GM21529 (cell line): ENCODE data around the gene EML2.

Experiments
- ATAC-seq: cut with Tn5 transposase; IDR thresholded peaks from one replicate; pipeline ENCODE4 v1.9.1; 2021; ENCODE audit not compliant: unreplicated experiment

EML2 gene

GRCh38 chr19:45590300-45591003 is 48.7 kb downstream of the EML2 start:
- ATAC-seq = no peak

GRCh38 chr19:45589768-45590167 is 49.4 kb downstream of the EML2 start:
- ATAC-seq = no peak

GRCh38 chr19:45587873-45588272 is 51.3 kb downstream of the EML2 start:
- ATAC-seq = no peak

DNA sequence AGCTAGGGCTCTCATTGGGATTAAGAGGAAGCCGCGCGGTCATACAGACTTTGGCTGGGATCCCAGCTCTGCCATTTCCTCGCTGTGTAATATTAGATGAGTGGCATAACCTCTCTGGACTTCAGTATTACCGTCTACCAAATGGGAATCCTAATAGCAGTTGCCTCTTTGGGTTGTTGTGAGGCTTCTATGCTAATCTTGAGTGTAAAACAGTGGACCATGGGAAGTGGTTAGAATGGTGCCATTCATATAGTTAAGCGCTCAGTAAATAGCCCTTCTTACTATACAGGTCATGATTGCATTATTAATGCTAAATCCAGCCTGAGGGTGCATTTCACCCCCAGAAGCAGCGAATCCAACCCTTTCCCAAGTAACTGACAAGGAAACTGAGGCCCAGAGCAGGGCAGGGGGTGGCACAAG is 54.0 kb downstream of the EML2 start:
- no peak for ATAC-seq

- ATAC-seq = peak; percentile 87
These were observed 54.7 kb downstream of the EML2 start, which contains the start of gene OPA3 for GRCh38 chr19:45584332-45585157. Gene OPA3 (minus strand): TSS chr19:45584802. CDS start chr19:45584764, 38 bp downstream.

- ATAC-seq = no peak
These were observed 57.6 kb downstream of the EML2 start for GRCh38 chr19:45581576-45581975.

DNA sequence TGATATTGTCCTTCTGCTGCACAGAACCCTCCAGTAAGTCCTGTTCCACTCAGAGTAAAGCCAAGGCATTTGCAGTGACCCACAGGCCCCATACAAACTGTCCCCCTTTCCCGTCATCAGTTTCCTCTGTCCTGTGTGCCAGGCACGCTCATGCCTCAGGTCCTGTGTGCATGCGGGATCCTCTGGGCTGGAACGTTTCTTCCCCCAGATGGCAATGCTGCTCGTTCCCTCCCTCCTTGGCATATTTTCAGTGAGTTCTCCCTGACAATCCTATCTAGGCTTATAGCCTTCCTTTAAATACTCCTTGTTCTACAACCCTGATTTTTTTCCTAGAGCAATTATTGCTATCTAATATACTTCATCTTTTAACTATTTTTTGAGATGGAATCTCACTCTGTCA is 60.3 kb downstream of the EML2 start:
- ATAC-seq = no peak

- ATAC-seq = no peak
These were observed 61.9 kb downstream of the EML2 start for GRCh38 chr19:45577111-45577905.

DNA sequence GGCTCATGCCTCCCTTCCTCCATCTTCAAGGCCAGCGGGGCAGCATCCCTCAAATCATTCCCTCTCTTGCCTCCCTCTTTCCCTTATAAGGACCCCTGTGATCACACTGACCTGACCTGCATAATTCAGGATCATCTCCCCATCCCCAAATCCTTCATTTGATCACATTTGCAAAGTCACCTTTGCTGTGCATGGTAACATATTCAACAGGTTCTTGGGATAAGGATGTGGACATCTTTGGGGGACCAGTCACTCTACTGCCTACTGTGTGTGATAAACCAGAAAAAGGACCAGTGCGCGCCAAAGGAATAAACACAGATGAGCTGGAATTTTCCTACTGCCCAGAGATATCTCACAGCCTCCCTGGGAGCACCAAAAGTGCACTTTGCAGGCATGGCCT is 62.5 kb downstream of the EML2 start:
- ATAC-seq = no peak

DNA sequence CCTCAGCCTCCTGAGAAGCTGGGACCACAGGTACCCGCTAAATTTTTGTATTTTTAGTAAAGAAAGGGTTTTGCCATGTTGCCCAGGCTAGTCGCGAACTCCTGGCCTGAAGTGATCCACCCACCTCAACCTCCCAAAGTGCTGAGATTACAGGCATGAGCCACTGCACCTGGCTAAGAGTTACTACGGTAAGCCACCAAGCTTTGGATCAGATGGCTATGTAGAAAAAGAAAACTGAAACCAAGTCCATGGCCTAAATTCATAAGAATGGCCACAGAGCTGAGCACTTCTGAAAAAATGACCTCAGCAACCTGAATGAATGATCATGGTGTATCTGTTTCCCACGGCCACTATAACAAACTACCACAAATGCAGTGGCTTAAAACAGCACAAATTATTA is 64.0 kb downstream of the EML2 start:
- no peak for ATAC-seq

DNA sequence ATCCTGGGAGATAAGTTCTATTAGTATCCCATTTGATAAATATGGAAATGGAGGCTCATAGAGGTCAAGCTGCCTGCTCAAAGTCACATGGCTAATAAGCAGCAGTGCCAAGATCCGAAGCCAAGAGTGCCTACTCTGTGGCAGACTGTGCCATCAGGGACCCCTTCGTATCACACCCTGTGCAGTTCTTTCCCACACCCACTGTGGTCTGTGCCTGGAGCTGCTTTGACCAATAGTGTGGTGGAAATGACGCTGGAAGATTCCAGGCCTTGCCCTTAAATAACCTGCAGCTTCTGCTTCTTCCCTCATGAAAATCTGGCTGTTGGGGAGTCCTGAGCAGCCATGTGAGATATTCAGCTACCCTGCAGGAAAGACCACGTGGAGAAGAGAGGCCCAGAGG is 64.7 kb downstream of the EML2 start:
- no peak for ATAC-seq

- no peak for ATAC-seq
These were observed 67.6 kb downstream of the EML2 start for GRCh38 chr19:45571457-45572220.

GRCh38 chr19:45569619-45570421 is 69.4 kb downstream of the EML2 start:
- ATAC-seq = no peak

- ATAC-seq = no peak
These were observed 70.5 kb downstream of the EML2 start for GRCh38 chr19:45568732-45569131.

DNA sequence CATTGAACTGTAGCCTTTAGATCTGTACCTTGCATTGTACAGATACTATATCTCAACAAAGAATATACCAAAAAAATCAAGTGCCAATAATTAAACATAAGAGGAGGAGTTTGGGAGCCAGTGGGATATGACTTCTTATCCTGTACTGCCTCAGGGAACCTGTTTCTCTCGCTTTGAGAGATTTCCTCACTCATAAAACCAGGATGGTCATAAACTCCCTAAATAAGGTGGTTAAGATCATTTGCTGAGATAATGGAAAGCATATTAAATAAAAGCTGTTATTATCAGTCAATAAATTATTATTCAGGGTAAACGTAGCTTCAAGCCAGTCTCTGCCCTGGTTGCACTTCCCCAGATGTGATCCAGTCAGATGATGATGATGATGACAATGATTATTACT is 71.6 kb downstream of the EML2 start:
- ATAC-seq = no peak

DNA sequence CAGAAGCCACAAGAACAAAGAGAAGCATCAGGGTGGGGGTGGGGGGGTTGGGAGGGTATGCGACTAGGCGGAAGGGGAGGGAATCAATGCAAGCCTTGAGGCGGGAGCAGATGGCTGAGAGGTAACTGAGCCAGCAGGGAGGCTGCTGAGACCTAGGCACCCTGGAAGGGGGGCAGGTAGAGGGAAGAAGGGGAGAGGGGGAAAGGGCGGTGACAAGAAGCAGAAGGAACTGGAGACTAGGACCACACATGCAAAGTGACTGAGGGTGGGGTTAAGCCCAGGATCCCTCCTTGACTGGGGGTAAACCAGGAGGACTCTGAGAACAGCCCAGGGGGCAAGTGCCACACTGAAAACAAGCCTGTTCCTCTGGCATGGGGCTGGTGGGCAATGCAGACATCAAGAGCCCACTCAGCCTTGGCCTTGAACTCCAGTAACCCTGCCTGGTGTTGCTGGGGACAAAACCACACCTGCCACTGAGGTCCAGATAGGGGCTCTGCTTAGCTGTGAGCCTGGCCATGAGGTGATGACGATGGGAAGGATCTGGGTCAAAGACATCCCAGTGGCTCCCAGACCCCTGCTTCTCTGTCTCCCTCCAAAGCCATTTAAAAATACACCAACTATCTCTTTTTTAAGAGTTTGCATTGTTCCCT is 74.9 kb downstream of the EML2 start:
- no peak for ATAC-seq

GRCh38 chr19:45560686-45561085 is 78.5 kb downstream of the EML2 start:
- ATAC-seq = no peak

DNA sequence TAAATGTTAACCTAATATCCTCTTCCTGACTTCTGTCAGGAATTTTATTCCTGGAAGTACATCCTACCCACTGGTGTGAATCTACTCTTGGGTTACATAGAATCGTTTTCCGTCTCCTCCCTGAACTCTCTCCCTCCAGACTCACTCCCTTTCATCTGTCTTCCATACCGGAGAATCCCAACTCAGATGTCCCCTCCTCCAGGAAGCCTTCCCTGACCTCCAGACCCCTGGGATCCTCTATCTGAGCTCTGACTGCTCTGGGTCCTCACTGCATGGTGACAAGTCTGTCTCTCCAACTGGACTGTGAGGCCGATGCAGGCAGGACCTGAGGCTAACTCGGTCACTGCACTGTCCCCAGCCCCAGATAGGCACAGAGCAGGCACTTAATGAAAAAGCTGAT is 79.2 kb downstream of the EML2 start:
- no peak for ATAC-seq
